Cardiac muscle cell (in vitro differentiated cells and primary cell): ENCODE measurements around the gene IKZF5. TPM values are rescaled to one million over a fixed set of nuclear protein-coding genes. Genes with fewer than 3 reads are reported as not detected.

Experiments used
- DNase-seq, 2 donors: peaks; one replicate each; pipeline versions ENCODE4 v3.0.0 to v3.0.0-alpha.2; 2010 to 2017; ENCODE audit warnings: low read depth in 1 of 2, low spot score in 1 of 2
- H3K27ac ChIP-seq: fragments of 200-600 bp; sonication (generic); 2 replicates; pipeline ENCODE4 v1.5.1; 2016
- H3K27me3 ChIP-seq: fragments of 200-600 bp; sonication (generic); 2 replicates; pipeline ENCODE4 v1.6.0; 2016; ENCODE audit warnings: control low read depth
- H3K36me3 ChIP-seq: fragments of 200-600 bp; sonication (generic); 2 replicates; pipeline ENCODE4 v1.5.1; 2016; ENCODE audit warnings: control low read depth
- H3K4me1 ChIP-seq: fragments of 200-600 bp; sonication (generic); 2 replicates; pipeline ENCODE4 v1.8.1; 2017; ENCODE audit warnings: low read depth, mild to moderate bottlenecking, mixed run types
- H3K4me3 ChIP-seq: fragments of 200-600 bp; sonication (generic); 2 replicates; pipeline ENCODE4 v1.5.1; 2016; ENCODE audit warnings: mild to moderate bottlenecking
- H3K9me3 ChIP-seq: fragments of 200-600 bp; sonication (generic); 2 replicates; pipeline ENCODE4 v1.5.1; 2017; ENCODE audit warnings: low read depth, mild to moderate bottlenecking, control low read depth
- polyA plus RNA-seq: library from polyadenylated mRNA; unstranded; fragments of >200 nt; fragmentation: Nextera tagmentation; extraction: Ambion mirVana; gene quantifications from 2 replicates; pipeline ENCODE4 v1.2.1, GENCODE V29; 2016
- total RNA-seq: library from RNA; depleted of rRNA; stranded (reverse); fragments of >200 nt; gene quantifications from 2 replicates; pipeline ENCODE4 v1.2.3, GENCODE V29; 2016
- TF ChIP-seq, protein P1 (sequence below): IDR thresholded peaks from 2 replicates; pipeline ENCODE4 v1.5.1; 2012; ENCODE audit warnings: low read depth, mild to moderate bottlenecking, low read length

The IKZF5 gene
- total and polyA plus RNA-seq, 2 experiments from 2014 or later: 6.0 to 7.9 TPM

DNA sequence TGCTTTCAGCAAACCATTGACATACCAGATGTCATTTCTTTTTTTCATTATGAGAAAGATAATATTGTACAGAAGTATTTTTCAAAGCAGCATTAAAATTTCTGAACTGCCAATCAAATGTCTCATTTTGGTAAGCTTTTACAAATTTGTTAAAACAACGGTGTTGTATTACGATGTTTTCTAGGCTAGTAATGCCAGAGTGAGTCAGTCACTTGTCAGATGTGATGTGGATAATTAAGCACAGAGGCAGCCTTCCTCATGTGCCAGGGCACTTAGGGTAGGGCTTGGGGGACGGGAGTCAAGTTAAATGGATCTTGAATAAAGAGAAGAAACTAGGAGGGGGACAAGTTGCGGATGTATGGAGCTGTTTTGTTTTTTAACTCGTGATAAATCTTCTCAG is 18.3 kb downstream of the IKZF5 start:
- no peaks in the 10 kb centered on the region for H3K4me1 ChIP-seq
- DNase-seq: no peak
- no peak overlapping the region for H3K27ac ChIP-seq
- H3K27me3 ChIP-seq: no peaks in the 10 kb centered on the region
- TF ChIP-seq, protein P1, sequence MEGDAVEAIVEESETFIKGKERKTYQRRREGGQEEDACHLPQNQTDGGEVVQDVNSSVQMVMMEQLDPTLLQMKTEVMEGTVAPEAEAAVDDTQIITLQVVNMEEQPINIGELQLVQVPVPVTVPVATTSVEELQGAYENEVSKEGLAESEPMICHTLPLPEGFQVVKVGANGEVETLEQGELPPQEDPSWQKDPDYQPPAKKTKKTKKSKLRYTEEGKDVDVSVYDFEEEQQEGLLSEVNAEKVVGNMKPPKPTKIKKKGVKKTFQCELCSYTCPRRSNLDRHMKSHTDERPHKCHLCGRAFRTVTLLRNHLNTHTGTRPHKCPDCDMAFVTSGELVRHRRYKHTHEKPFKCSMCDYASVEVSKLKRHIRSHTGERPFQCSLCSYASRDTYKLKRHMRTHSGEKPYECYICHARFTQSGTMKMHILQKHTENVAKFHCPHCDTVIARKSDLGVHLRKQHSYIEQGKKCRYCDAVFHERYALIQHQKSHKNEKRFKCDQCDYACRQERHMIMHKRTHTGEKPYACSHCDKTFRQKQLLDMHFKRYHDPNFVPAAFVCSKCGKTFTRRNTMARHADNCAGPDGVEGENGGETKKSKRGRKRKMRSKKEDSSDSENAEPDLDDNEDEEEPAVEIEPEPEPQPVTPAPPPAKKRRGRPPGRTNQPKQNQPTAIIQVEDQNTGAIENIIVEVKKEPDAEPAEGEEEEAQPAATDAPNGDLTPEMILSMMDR: no peak
- H3K4me3 ChIP-seq: no peak overlapping the region
- peaks cover 21% of the 10 kb centered on the region for H3K36me3 ChIP-seq
- no peaks in the 10 kb centered on the region for H3K9me3 ChIP-seq

DNA sequence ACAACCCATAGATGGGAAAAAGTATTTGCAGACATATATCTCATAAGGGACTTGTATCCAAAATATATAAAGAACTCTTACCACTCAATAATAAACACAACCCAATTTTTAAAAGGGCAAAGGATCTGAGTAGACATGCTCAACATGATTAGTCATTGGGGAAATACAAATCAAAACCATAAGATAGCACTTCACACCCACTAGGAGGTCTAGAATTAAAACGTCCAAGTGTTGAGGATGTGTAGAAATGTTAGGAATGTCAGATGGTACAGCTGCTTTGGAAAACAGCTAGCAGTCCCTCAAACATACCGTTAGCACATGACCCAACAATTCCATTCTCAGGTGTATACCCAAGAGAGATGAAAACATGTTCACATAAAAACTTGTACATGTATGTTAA is 20.1 kb downstream of the IKZF5 start:
- Histone ChIP-seq H3K27me3 (no peaks in the 10 kb centered on the region), H3K4me3 (no peak overlapping the region), H3K4me1 (no peaks in the 10 kb centered on the region), H3K9me3 (no peaks in the 10 kb centered on the region), H3K27ac (no peak overlapping the region), H3K36me3 (peaks cover 8% of the 10 kb centered on the region)
- no peak for DNase-seq
- TF ChIP-seq, protein P1: no peak

DNA sequence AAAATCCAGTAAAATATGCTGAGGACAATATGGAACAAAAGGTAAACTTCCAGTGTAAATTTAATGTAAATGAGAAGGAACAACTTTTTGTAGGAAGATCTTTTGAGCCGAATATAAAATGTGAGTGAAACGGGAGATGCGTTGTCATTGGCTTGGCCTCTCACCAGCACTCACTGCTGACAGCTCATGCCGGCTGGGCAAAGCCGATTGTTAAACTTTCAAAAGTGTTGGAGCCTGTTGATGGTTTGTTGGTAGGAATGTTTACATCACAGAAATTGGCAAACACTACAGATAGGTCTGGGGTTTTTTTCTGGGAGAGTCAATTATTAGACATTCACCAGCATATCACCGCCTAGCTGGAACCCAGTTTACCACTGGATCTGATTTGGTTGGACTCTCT is 22.3 kb downstream of the IKZF5 start:
- Histone ChIP-seq H3K4me3 (no peak overlapping the region), H3K9me3 (no peaks in the 10 kb centered on the region), H3K27ac (no peak overlapping the region), H3K27me3 (no peaks in the 10 kb centered on the region), H3K4me1 (no peaks in the 10 kb centered on the region), H3K36me3 (no peaks in the 10 kb centered on the region)
- TF ChIP-seq, protein P1: no peak
- DNase-seq: no peak

DNA sequence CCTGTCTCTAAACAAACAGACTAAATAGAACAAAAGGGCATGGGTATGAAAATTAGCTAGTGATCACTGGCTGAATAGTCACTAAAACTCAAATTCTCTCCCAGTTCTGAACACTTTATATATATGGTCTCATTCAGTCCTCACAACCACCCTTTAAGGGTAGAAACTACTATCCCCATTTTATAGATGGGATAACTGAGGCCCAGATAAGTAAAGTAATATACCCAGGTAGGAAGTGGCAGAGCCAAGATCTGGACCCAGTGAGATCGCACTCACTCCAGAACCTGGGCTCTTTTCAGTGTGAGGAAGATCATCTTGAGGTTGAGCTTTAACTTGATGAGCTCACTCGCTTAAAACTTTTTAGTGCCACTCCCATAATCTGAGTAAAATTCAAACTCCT is 23.9 kb downstream of the IKZF5 start:
- TF ChIP-seq, protein P1: no peak
- DNase-seq: no peak
- Histone ChIP-seq H3K4me1 (no peaks in the 10 kb centered on the region), H3K9me3 (no peaks in the 10 kb centered on the region), H3K4me3 (no peak overlapping the region), H3K36me3 (no peaks in the 10 kb centered on the region), H3K27me3 (no peaks in the 10 kb centered on the region), H3K27ac (no peak overlapping the region)

DNA sequence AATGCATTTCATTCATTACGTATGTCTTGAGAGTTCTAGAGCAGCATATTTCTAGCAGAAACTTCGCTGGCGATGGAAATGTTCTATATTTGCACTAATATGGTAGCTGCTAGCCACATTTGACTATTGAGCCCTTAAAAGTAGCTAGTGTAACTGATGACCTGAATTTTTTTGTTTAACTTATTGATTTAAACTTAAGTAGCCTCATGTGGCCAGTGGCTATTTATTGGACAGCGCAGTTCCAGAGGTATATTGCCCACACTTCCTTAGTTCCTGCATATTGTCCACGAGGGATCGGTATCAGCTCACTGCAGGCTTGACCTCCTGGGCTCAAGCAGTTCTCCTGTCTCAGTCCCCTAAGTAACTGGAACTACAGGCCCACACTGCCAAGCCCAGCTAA is 24.7 kb downstream of the IKZF5 start:
- no peaks in the 10 kb centered on the region for H3K9me3 ChIP-seq
- H3K4me1 ChIP-seq: no peaks in the 10 kb centered on the region
- H3K4me3 ChIP-seq: no peak overlapping the region
- no peak for DNase-seq
- TF ChIP-seq, protein P1: no peak
- H3K27me3 ChIP-seq: no peaks in the 10 kb centered on the region
- H3K36me3 ChIP-seq: no peaks in the 10 kb centered on the region
- no peak overlapping the region for H3K27ac ChIP-seq

DNA sequence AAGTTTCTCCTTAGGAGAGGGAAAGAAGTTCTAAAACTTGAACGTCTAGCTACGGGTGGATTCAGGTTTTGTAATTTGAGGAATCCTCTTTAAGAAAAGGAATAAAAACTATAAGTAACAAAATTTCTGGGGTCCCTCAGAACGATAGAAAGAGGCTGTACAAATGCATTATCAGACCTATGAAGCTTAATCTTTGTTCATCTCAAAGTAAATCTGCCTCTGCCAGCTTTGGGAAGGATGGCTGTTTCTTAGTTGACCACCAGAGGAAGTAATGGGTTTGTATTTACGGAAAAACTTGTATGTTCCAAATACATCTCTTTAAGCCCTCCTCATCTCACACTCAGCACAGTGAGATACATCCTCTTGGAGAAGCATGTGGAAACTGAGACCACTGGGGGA is 27.5 kb downstream of the IKZF5 start:
- Histone ChIP-seq H3K27me3 (no peaks in the 10 kb centered on the region), H3K27ac (no peak overlapping the region), H3K9me3 (no peaks in the 10 kb centered on the region), H3K4me3 (peak overlapping the region; percentile 74), H3K4me1 (no peaks in the 10 kb centered on the region), H3K36me3 (no peaks in the 10 kb centered on the region)
- peak; percentile 24 to 54 for DNase-seq
- TF ChIP-seq, protein P1: peak; percentile 48
